Panc1 (cell line): Measurements from ENCODE around the gene SOX30. TPM values are rescaled to one million over a fixed set of nuclear protein-coding genes. Genes with fewer than 3 reads are reported as not detected.

ENCODE experiments used
- ATAC-seq: fragments of 200-7000 bp; cut with Tn5 transposase; 2 replicates; pipeline ENCODE4 v1.9.1; 2020; ENCODE audit warnings: mild to moderate bottlenecking, moderate library complexity
- BruUV-seq: library from RNA; stranded (reverse); fragments of 400-500 nt; replicated peaks from 2 replicates; lab custom pipeline; 2021; lab: Mats Ljungman, UMichigan
- CTCF ChIA-PET: fragments of 300-600 bp; sonication (Branson Sonifier 250); formaldehyde crosslinking; loops from one replicate; lab custom pipeline; 2022; ENCODE audit warnings: antibody characterized with exemption; lab: Charles Lee
- POLR2A ChIA-PET: fragments of 300-600 bp; sonication (Branson Sonifier 250); formaldehyde crosslinking; loops from one replicate; lab custom pipeline; 2022; ENCODE audit warnings: antibody characterized with exemption; lab: Charles Lee
- DNase-seq: peaks from one replicate; pipeline ENCODE4 v3.0.0-alpha.2; 2010; ENCODE audit warnings: low read depth, low spot score
- H3K27ac ChIP-seq: 2 replicates; pipeline ENCODE4 v1.5.1; 2011; ENCODE audit warnings: mild to moderate bottlenecking, low read length, inconsistent platforms
- H3K27me3 ChIP-seq: fragments of 200-500 bp; sonication (Bioruptor generic); 2 replicates; pipeline ENCODE4 v1.6.0; 2014; ENCODE audit warnings: low read length, inconsistent platforms; ENCODE audit not compliant: control insufficient read depth, insufficient read depth
- H3K36me3 ChIP-seq: fragments of 200-500 bp; sonication (Bioruptor generic); 2 replicates; pipeline ENCODE4 v1.5.1; 2014; ENCODE audit warnings: inconsistent platforms, mild to moderate bottlenecking, low read length, moderate library complexity; ENCODE audit not compliant: control insufficient read depth, insufficient read depth
- H3K4me1 ChIP-seq: 2 replicates; pipeline ENCODE4 v1.5.1; 2011; ENCODE audit warnings: inconsistent platforms, mild to moderate bottlenecking, low read length, moderate library complexity; ENCODE audit not compliant: control insufficient read depth, insufficient read depth
- H3K4me3 ChIP-seq, 2 experiments: 2 replicates each; pipeline ENCODE4 v1.5.1; 2011 to 2012; ENCODE audit warnings: low read depth in 2 of 2, low read length in 2 of 2, mild to moderate bottlenecking in 2 of 2, inconsistent platforms in 1 of 2, moderate library complexity in 1 of 2
- H3K9me3 ChIP-seq: fragments of 200-500 bp; sonication (Bioruptor generic); 2 replicates; pipeline ENCODE4 v1.5.1; 2014; ENCODE audit warnings: low read depth, mild to moderate bottlenecking, inconsistent platforms, low read length, moderate library complexity; ENCODE audit not compliant: control insufficient read depth, insufficient read depth
- POLR2AphosphoS5 ChIP-seq: IDR thresholded peaks from 2 replicates; pipeline ENCODE4 v1.6.1; 2012; ENCODE audit warnings: mild to moderate bottlenecking, low read depth, low read length, moderate library complexity
- SIN3A ChIP-seq: IDR thresholded peaks from 2 replicates; pipeline ENCODE4 v1.6.1; 2012; ENCODE audit warnings: low read depth, mild to moderate bottlenecking, low read length, moderate library complexity, borderline replicate concordance; ENCODE audit not compliant: insufficient read depth
- TCF7L2 ChIP-seq: IDR thresholded peaks from 2 replicates; pipeline ENCODE4 v1.6.1; 2011; ENCODE audit warnings: mild to moderate bottlenecking, low read depth, low read length, inconsistent platforms
- in situ Hi-C: cut with HindIII; loops from 2 replicates; pipeline ENCODE4 v1.10.0; 2016; ENCODE audit warnings: low sequenced_read_pairs, low pct_unique_long_range_greater_than_20kb
- intact Hi-C: fragments of 100-400 bp; cut with micrococcal nuclease; formaldehyde crosslinking; loops from one replicate; pipeline ENCODE4 v1.10.0; 2022; ENCODE audit not compliant: unreplicated experiment
- total RNA-seq: library from RNA; stranded (reverse); gene quantifications from one replicate; pipeline ENCODE4 v1.2.1, GENCODE V29; 2021; ENCODE audit not compliant: unreplicated experiment
- TF ChIP-seq, protein P1 (sequence below), 2 experiments: IDR thresholded peaks; 2 replicates each; pipeline ENCODE4 v1.6.1; 2011 to 2012; ENCODE audit warnings: low read depth in 2 of 2, control low read depth in 1 of 2, low read length in 1 of 2, mild to moderate bottlenecking in 1 of 2, moderate library complexity in 1 of 2; ENCODE audit not compliant: insufficient read depth in 1 of 2
- TF ChIP-seq, protein P2 (sequence below): fragments of 450-650 bp; IDR thresholded peaks from 2 replicates; pipeline ENCODE4 v1.5.1; 2017; ENCODE audit warnings: mild to moderate bottlenecking

The SOX30 gene
- total RNA-seq, 1 experiment from 2014 or later, result not detected

DNA sequence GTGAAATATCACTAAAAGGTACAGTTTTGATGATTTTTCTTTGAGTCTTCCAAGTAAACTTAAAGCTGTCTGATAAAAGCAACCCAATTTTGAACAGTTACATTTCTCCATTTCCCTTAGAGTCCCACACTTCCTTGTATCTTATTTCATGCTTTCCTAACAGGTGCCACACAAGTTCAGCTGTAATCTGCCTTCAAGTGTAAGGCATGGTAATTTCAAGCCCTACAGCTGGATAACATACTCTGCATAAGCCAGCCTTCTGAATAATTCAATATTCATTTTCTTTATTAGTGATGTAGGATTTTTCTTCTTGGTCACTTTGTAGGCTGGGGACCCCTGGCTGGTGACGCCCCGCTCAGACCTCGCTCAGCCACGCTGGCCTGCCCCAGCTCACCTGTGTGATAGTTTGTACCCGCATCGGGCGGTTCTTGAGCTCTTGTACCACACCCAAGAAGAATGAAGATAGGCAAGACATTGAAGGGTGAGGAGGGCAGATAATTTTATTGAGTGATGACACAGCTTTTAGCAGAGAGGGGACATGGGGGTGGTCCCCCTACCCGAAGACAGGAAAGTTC, 34.0 kb downstream of the SOX30 start:
- H3K36me3 ChIP-seq, result no peaks in the 10 kb centered on the region
- no TSS peak for BruUV-seq
- H3K27ac ChIP-seq, result no peak overlapping the region
- no peaks in the 10 kb centered on the region for H3K9me3 ChIP-seq
- no peaks in the 10 kb centered on the region for H3K4me1 ChIP-seq
- no peaks in the 10 kb centered on the region for H3K27me3 ChIP-seq
- in situ Hi-C loops, result no loop called here
- TF ChIP-seq POLR2AphosphoS5, result no peak
- no peak for TF ChIP-seq TCF7L2
- no peak for TF ChIP-seq SIN3A
- TF ChIP-seq, protein P1, sequence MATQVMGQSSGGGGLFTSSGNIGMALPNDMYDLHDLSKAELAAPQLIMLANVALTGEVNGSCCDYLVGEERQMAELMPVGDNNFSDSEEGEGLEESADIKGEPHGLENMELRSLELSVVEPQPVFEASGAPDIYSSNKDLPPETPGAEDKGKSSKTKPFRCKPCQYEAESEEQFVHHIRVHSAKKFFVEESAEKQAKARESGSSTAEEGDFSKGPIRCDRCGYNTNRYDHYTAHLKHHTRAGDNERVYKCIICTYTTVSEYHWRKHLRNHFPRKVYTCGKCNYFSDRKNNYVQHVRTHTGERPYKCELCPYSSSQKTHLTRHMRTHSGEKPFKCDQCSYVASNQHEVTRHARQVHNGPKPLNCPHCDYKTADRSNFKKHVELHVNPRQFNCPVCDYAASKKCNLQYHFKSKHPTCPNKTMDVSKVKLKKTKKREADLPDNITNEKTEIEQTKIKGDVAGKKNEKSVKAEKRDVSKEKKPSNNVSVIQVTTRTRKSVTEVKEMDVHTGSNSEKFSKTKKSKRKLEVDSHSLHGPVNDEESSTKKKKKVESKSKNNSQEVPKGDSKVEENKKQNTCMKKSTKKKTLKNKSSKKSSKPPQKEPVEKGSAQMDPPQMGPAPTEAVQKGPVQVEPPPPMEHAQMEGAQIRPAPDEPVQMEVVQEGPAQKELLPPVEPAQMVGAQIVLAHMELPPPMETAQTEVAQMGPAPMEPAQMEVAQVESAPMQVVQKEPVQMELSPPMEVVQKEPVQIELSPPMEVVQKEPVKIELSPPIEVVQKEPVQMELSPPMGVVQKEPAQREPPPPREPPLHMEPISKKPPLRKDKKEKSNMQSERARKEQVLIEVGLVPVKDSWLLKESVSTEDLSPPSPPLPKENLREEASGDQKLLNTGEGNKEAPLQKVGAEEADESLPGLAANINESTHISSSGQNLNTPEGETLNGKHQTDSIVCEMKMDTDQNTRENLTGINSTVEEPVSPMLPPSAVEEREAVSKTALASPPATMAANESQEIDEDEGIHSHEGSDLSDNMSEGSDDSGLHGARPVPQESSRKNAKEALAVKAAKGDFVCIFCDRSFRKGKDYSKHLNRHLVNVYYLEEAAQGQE (IDR thresholded peaks at IDR 0.05; ENCODE audit: insufficient read depth in 1 of 2, low read depth in 2 of 2, low read length in 1 of 2), result no peak
- TF ChIP-seq, protein P2, sequence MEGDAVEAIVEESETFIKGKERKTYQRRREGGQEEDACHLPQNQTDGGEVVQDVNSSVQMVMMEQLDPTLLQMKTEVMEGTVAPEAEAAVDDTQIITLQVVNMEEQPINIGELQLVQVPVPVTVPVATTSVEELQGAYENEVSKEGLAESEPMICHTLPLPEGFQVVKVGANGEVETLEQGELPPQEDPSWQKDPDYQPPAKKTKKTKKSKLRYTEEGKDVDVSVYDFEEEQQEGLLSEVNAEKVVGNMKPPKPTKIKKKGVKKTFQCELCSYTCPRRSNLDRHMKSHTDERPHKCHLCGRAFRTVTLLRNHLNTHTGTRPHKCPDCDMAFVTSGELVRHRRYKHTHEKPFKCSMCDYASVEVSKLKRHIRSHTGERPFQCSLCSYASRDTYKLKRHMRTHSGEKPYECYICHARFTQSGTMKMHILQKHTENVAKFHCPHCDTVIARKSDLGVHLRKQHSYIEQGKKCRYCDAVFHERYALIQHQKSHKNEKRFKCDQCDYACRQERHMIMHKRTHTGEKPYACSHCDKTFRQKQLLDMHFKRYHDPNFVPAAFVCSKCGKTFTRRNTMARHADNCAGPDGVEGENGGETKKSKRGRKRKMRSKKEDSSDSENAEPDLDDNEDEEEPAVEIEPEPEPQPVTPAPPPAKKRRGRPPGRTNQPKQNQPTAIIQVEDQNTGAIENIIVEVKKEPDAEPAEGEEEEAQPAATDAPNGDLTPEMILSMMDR, result no peak
- POLR2A ChIA-PET, result no interaction called here
- CTCF ChIA-PET, result no interaction called here
- no peak for ATAC-seq
- DNase-seq, result no peak
- no peak overlapping the region for H3K4me3 ChIP-seq
- intact Hi-C loops, result no loop called here

DNA sequence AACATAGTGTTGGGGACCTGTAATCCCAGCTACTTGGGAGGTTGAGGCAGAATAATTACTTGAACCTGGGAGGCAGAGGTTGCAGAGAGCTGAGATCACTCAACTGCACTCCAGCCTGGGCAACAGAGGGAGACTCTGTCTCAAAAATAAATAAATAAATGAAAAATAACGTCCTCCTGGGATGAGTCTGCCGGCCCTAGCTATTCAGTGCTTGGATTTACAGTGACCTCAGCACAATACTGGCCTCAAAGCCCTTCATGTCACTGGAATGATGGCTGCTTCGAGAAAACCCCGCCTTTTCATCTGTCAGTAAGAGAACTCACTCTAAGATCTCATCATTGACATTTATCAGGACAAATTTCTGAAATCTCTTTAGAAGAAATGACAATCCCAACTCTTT, 35.5 kb downstream of the SOX30 start:
- Histone ChIP-seq H3K36me3 (no peaks in the 10 kb centered on the region), H3K9me3 (no peaks in the 10 kb centered on the region), H3K4me3 (no peak overlapping the region), H3K4me1 (no peaks in the 10 kb centered on the region), H3K27ac (no peak overlapping the region), H3K27me3 (no peaks in the 10 kb centered on the region)
- ATAC-seq, result no peak
- BruUV-seq, result no TSS peak
- in situ Hi-C loops, result no loop called here
- DNase-seq, result no peak
- ChIA-PET CTCF (no interaction called here), POLR2A (no interaction called here)
- TF ChIP-seq, protein P2, result no peak
- TF ChIP-seq POLR2AphosphoS5, result no peak
- intact Hi-C loops, result no loop called here
